Common myeloid progenitor, CD34-positive (primary cell): ENCODE data around the gene IER3.
A peak's percentile ranks its signal among the peaks of the same experiment; 100 is the strongest.

ENCODE experiments used
- CTCF ChIA-PET: fragments of 350-600 bp; sonication (Branson Sonifier 250); formaldehyde crosslinking; loops from one replicate; lab custom pipeline; 2021; ENCODE audit warnings: antibody characterized with exemption; lab: Charles Lee
- POLR2A ChIA-PET: fragments of 350-600 bp; sonication (Branson Sonifier 250); formaldehyde crosslinking; loops from one replicate; lab custom pipeline; 2021; ENCODE audit warnings: antibody characterized with exemption; lab: Charles Lee
- DNase-seq, 3 donors: peaks; one replicate each; pipeline versions ENCODE4 v3.0.0 to v3.0.0-alpha.2; 2013
- H3K27ac ChIP-seq, 2 experiments: 1 replicate in 1 of 2; 2 replicates in 1 of 2; pipeline ENCODE4 v1.7.0; 2013; ENCODE audit warnings: inconsistent platforms in 2 of 2, low read length in 2 of 2, mild to moderate bottlenecking in 2 of 2, low read depth in 1 of 2, moderate library complexity in 1 of 2; ENCODE audit not compliant: severe bottlenecking in 2 of 2, insufficient read depth in 1 of 2, poor library complexity in 1 of 2
- H3K27me3 ChIP-seq, 5 experiments: replicated peaks in 2 of 5; 1 replicate in 3 of 5; 2 replicates in 2 of 5; pipeline versions ENCODE4 v1.6.1 to v1.7.0; 2013; ENCODE audit warnings: low read length in 4 of 5, mild to moderate bottlenecking in 2 of 5, moderate library complexity in 2 of 5, inconsistent platforms in 1 of 5; ENCODE audit not compliant: insufficient read depth in 5 of 5, control insufficient read depth in 4 of 5
- H3K36me3 ChIP-seq, 4 experiments: 1 replicate in 2 of 4; 2 replicates in 2 of 4; pipeline versions ENCODE4 v1.6.1 to v1.7.0; 2013; ENCODE audit warnings: low read length in 3 of 4, control low read depth in 1 of 4, mild to moderate bottlenecking in 1 of 4; ENCODE audit not compliant: control insufficient read depth in 4 of 4, insufficient read depth in 4 of 4
- H3K4me1 ChIP-seq, 4 experiments: 1 replicate in 3 of 4; 2 replicates in 1 of 4; pipeline versions ENCODE4 v1.6.1 to v1.7.1; 2013; ENCODE audit warnings: low read length in 3 of 4, mild to moderate bottlenecking in 3 of 4, control low read depth in 1 of 4, inconsistent platforms in 1 of 4, moderate library complexity in 1 of 4; ENCODE audit not compliant: control insufficient read depth in 4 of 4, insufficient read depth in 4 of 4; ENCODE audit errors: control extremely low read depth in 1 of 4
- H3K4me3 ChIP-seq, 7 experiments: 1 replicate in 4 of 7; 2 replicates in 3 of 7; pipeline versions ENCODE4 v1.5.1 to v1.7.0; 2013; ENCODE audit warnings: mild to moderate bottlenecking in 7 of 7, low read length in 6 of 7, moderate library complexity in 6 of 7, inconsistent platforms in 2 of 7, low read depth in 2 of 7, control low read depth in 1 of 7; ENCODE audit not compliant: insufficient read depth in 4 of 7, control insufficient read depth in 1 of 7; ENCODE audit errors: extremely low read depth in 1 of 7
- H3K9me3 ChIP-seq, 5 experiments: 1 replicate in 4 of 5; 2 replicates in 1 of 5; pipeline versions ENCODE4 v1.6.1 to v1.7.1; 2013; ENCODE audit warnings: low read length in 4 of 5, mild to moderate bottlenecking in 2 of 5, inconsistent platforms in 1 of 5, low read depth in 1 of 5, moderate library complexity in 1 of 5; ENCODE audit not compliant: control insufficient read depth in 4 of 5, insufficient read depth in 2 of 5; ENCODE audit errors: control extremely low read depth in 1 of 5
- WGBS: methylation state at CpG from one replicate; pipeline ENCODE4 v1.1.5; 2013; ENCODE audit not compliant: insufficient coverage; 5-methylcytosine and 5-hydroxymethylcytosine counted together

IER3 gene

DNA sequence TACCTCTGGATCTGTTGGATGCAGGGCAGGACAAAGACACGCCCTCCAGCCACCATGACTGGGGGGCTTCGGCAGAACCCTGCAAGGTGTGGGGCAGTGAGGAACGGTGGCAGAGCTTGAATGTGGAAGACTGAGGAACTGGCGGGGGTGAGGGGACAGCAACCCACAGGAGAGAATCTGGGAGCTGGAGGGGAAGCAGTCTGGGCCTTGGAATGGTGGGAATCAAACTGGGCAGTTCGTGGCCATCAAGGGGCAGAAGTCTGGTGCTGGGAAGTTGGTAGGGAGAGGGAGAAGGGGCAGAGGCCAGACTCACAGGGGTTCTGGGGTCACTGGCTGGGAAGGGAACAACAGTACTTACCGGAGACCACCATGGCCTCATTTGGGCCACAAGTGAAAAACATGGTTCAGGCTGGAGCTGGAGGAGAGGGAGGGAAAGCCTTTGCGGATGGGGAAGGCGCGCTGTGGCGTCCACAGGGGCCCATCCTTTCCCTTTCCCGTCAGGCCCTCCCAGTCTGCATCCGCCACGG is 2.5 kb downstream of the IER3 start:
- H3K36me3 ChIP-seq, result peaks cover 5 to 28% (median 21%) of the 10 kb centered on the region in 4 experiments
- H3K27me3 ChIP-seq, result peaks cover 0 to 14% (median 1%) of the 10 kb centered on the region in 5 experiments
- CTCF ChIA-PET, result interaction anchor here (0.6 to 1.7 kb wide), 5 partner anchors 8 to 63 kb away, joined by 3 to 9 read pairs (median 3); no protein-coding TSS in a partner anchor
- H3K4me3 ChIP-seq, result peak overlapping the region; percentile 72 to 95 (median 82)
- WGBS, result 11% methylated on average over 12 of the region's 13 CpGs
- POLR2A ChIA-PET, result interaction anchor here (0.6 to 2.6 kb wide), 2 partner anchors 40 to 286 kb away, joined by 6 to 11 read pairs; no protein-coding TSS in a partner anchor
- peak overlapping the region in 1 of 2 experiments; percentile 78 for H3K27ac ChIP-seq
- no peak for DNase-seq
- peaks cover 9 to 52% (median 51%) of the 10 kb centered on the region in 4 experiments for H3K4me1 ChIP-seq
- H3K9me3 ChIP-seq, result no peaks in the 10 kb centered on the region

- ChIA-PET CTCF (interaction anchor here (0.6 to 2.2 kb wide), 6 partner anchors 8 to 62 kb away, joined by 3 to 7 read pairs (median 3); no protein-coding TSS in a partner anchor), POLR2A (interaction anchor here (0.6 kb wide), 1 partner anchor 285 kb away, joined by 6 read pairs; no protein-coding TSS in a partner anchor)
- no peaks in the 10 kb centered on the region for H3K9me3 ChIP-seq
- peak overlapping the region in 6 of 7 experiments; percentile 72 to 95 (median 84) for H3K4me3 ChIP-seq
- DNase-seq, result no peak
- peaks cover 0 to 14% (median 1%) of the 10 kb centered on the region in 5 experiments for H3K27me3 ChIP-seq
- peak overlapping the region in 1 of 2 experiments; percentile 78 for H3K27ac ChIP-seq
- 83% methylated on average over 8 of the region's 8 CpGs for WGBS
- peaks cover 9 to 57% (median 54%) of the 10 kb centered on the region in 4 experiments for H3K4me1 ChIP-seq
- peaks cover 5 to 28% (median 23%) of the 10 kb centered on the region in 4 experiments for H3K36me3 ChIP-seq
These were observed 3.1 kb downstream of the IER3 start for GRCh38 chr6:30741063-30741779.

DNA sequence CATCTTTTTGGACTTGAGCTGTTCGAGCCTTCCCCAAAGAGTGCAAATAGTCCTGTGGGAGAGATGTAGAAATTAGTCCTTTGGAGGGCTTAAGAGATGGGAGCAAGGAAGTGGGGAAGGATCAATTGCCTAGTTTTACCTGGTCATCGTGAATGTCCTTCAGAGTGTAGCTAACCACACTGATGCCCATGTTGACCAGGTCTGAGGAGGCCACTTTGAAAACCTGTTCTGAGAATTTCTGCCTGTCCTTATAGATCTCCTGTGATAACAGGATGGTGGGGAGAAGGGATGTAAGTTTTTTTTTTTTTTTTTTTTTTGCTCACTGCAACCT is 3.8 kb downstream of the IER3 start:
- CTCF ChIA-PET, result interaction anchor here (1.0 to 3.4 kb wide), 6 partner anchors 10 to 62 kb away, joined by 3 to 13 read pairs (median 7); no protein-coding TSS in a partner anchor
- Histone ChIP-seq H3K4me3 (no peak overlapping the region), H3K27me3 (peaks cover 0 to 14% (median 1%) of the 10 kb centered on the region in 5 experiments), H3K27ac (no peak overlapping the region), H3K36me3 (peaks cover 5 to 35% (median 24%) of the 10 kb centered on the region in 4 experiments), H3K4me1 (peaks cover 9 to 61% (median 56%) of the 10 kb centered on the region in 4 experiments), H3K9me3 (no peaks in the 10 kb centered on the region)
- DNase-seq, result no peak
- WGBS, result 100% methylated on average over 1 of the region's 2 CpGs
- POLR2A ChIA-PET, result interaction anchor here (0.6 kb wide), 1 partner anchor 20 kb away, joined by 3 read pairs; no protein-coding TSS in a partner anchor

DNA sequence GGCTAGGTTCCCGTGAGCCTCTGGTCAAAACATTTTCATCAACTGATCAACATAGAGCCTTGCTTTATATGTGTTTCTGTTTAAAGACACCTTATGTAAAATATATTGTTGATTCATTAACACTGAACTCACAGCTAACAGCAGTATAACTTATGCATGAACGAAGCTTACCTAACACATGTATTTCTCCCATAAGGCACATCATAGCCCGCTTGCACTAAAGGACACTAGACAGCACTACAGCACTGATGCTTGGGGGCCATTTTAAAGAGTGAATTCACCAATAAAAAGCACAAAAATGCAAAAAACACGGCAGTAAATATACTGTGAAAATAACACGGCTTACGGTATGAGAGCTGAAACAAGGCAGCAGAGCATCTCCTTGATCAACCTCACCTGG is 5.8 kb downstream of the IER3 start:
- H3K27ac ChIP-seq, result no peak overlapping the region
- 97% methylated on average over 3 of the region's 6 CpGs for WGBS
- CTCF ChIA-PET, result interaction anchor here (1.0 to 3.4 kb wide), 4 partner anchors 8 to 77 kb away, joined by 3 to 13 read pairs (median 5); no protein-coding TSS in a partner anchor
- H3K9me3 ChIP-seq, result no peaks in the 10 kb centered on the region
- POLR2A ChIA-PET, result interaction anchor here (0.8 kb wide), 1 partner anchor 9 kb away, joined by 3 read pairs; no protein-coding TSS in a partner anchor
- DNase-seq, result no peak
- H3K4me3 ChIP-seq, result no peak overlapping the region
- H3K36me3 ChIP-seq, result peaks cover 5 to 47% (median 28%) of the 10 kb centered on the region in 4 experiments
- H3K4me1 ChIP-seq, result peaks cover 9 to 49% (median 45%) of the 10 kb centered on the region in 4 experiments
- H3K27me3 ChIP-seq, result peaks cover 0 to 5% (median 1%) of the 10 kb centered on the region in 5 experiments

DNA sequence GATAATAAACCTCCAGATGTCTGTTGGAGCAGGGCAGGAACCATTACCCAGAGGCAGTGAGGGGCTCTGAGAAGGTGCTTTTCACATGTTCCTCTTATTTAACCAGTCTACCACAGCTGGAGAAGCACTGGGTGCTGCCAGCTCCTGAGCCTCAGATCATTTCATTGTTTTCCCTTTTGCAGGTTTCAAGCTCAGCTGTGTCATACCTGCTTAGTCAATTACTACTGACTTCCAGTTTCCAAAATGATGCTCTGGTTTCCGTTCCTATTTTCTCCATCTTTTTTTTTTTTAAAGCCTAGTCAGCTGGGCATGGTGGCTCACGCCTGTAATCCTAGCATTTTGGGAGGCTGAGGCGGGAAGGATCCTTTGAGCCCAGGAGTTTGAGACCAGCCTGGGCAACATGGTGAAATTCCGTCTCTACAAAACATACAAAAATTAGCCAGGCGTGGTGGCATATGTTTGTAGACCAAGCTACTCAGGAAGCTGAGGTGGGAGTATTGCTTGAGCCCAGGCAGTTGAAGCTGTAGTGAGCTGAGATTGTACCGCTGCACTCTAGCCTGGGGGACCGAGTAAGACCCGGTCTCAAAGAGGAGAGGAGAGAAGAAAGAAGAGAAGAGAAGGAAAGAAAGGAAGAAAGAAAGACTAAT is 8.6 kb downstream of the IER3 start:
- POLR2A ChIA-PET, result no interaction called here

DNA sequence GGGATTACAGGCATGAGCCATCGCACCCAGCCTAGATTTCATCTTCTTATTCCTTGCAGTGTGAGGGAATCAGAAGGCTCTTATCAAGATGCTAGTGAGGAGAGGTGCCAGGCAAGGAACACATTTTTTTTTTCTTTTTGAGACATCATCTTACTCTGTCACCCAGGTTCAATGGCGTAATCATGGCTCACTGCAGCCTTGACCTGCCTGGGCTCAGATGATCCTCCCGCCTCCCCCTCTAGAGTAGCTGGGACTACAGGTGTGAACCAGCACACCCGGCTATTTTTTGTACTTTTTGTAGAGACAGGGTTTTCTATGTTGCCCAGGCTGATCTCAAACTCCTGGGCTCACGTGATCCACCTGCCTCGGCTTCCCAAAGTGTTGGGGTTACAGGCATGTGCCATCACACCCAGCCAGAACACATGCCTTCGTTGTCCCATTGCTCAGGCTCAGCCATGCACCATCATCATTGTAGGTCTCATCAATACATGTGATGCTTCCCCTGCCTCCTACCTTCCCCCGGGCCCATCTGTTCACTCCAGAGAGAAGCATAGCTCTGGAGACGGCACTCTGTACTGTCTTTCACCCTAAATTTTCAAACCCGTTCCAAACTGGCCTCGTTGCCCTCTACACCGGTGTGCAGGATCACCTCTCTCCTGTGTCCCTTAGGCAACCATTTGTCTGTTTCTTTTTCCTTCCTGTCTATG is 12.0 kb downstream of the IER3 start:
- H3K36me3 ChIP-seq, result peaks cover 7 to 56% (median 21%) of the 10 kb centered on the region in 4 experiments
- ChIA-PET POLR2A (interaction anchor here (1.4 kb wide), 1 partner anchor 11 kb away, joined by 3 read pairs; no protein-coding TSS in a partner anchor), CTCF (interaction anchor here (1.2 to 30.1 kb wide), 10 partner anchors 10 to 178 kb away, joined by 3 to 622 read pairs (median 6); partner anchors contain the start of gene DHX16)

More for the DNA sequence above, 8.6 kb downstream of the IER3 start:
- Histone ChIP-seq H3K27ac (no peak overlapping the region), H3K4me3 (no peak overlapping the region), H3K36me3 (peaks cover 5 to 56% (median 27%) of the 10 kb centered on the region in 4 experiments), H3K9me3 (no peaks in the 10 kb centered on the region), H3K27me3 (no peaks in the 10 kb centered on the region), H3K4me1 (peaks cover 9 to 36% (median 25%) of the 10 kb centered on the region in 4 experiments)
- CTCF ChIA-PET, result interaction anchor here (0.9 to 30.1 kb wide), 6 partner anchors 9 to 100 kb away, joined by 3 to 622 read pairs (median 4); partner anchors contain the start of gene DHX16
- WGBS, result 92% methylated on average over 6 of the region's 8 CpGs
- DNase-seq, result no peak

More for the DNA sequence above, 12.0 kb downstream of the IER3 start:
- H3K4me1 ChIP-seq, result peaks cover 0 to 38% (median 23%) of the 10 kb centered on the region in 4 experiments
- H3K4me3 ChIP-seq, result no peak overlapping the region
- DNase-seq, result no peak
- H3K9me3 ChIP-seq, result no peaks in the 10 kb centered on the region
- H3K27ac ChIP-seq, result no peak overlapping the region
- no peaks in the 10 kb centered on the region for H3K27me3 ChIP-seq
- WGBS, result 97% methylated on average over 7 of the region's 12 CpGs
